ENCODE results near the gene SWI5. TPM values are rescaled to one million over a fixed set of nuclear protein-coding genes. Genes with fewer than 3 reads are reported as not detected.
"Not testable (repeated sequence)": the region's sequence is repeated elsewhere in the genome, so short reads cannot be mapped to it uniquely, and the experiment has no call there.

SWI5 gene
- total and polyA plus RNA-seq, 7 donors: 18.0 to 35.7 (median 24.1) TPM

GRCh38 chr9:128276574-128277270 is 646 bp downstream of the SWI5 start:
- 10 to 18% methylated on average over 23 of the region's 23 CpGs for WGBS, 2 donors
- H3K4me3 ChIP-seq: peak overlapping the region; percentile 68 to 93 (median 75)
- TF ChIP-seq EP300 (IDR thresholded peaks at IDR 0.05) (no peak), POLR2A (IDR thresholded peaks at IDR 0.05) (no peak), CTCF (IDR thresholded peaks at IDR 0.05) (no peak), POLR2AphosphoS5 (IDR thresholded peaks at IDR 0.05) (no peak)
- H3K4me1 ChIP-seq: peaks cover 0 to 31% (median 24%) of the 10 kb centered on the region in 4 donors
- H3K27me3 ChIP-seq: no peaks in the 10 kb centered on the region
- intact Hi-C loops (cut with DNase I): loop anchor here (5.0 kb wide), 2 partner anchors 46 to 84 kb away; partner anchors contain the start of genes CIZ1, COQ4 and TRUB2
- H3K27ac ChIP-seq: peak overlapping the region; percentile 88 to 90 (median 90)
- H3K9me3 ChIP-seq: no peaks in the 10 kb centered on the region
- peak; percentile 80 for DNase-seq
- H3K36me3 ChIP-seq: peaks cover 0 to 23% (median 5%) of the 10 kb centered on the region in 4 donors

- DNase-seq, H3K4me3 ChIP-seq, H3K27me3 ChIP-seq, H3K9me3 ChIP-seq, H3K36me3 ChIP-seq: not testable (repeated sequence)
- Histone ChIP-seq H3K27ac (peak overlapping the region in 2 of 4 donors; percentile 21 to 23), H3K4me1 (peaks cover 0 to 24% (median 17%) of the 10 kb centered on the region in 4 donors)
- intact Hi-C loops (cut with DNase I): loop anchor here (5.0 kb wide), 2 partner anchors 43 to 87 kb away; partner anchors contain the start of genes CIZ1, COQ4 and TRUB2
- 82 to 87% methylated on average over 22 of the region's 22 CpGs for WGBS, 2 donors
Observed at GRCh38 chr9:128279088-128280073, 3.3 kb downstream of the SWI5 start.

GRCh38 chr9:128280084-128280622 is 4.1 kb downstream of the SWI5 start:
- no peak for TF ChIP-seq POLR2AphosphoS5 (IDR thresholded peaks at IDR 0.05)
- no peak for TF ChIP-seq EP300 (IDR thresholded peaks at IDR 0.05)
- no peak for TF ChIP-seq POLR2A (IDR thresholded peaks at IDR 0.05)
- no peak for TF ChIP-seq CTCF (IDR thresholded peaks at IDR 0.05)
- Histone ChIP-seq H3K36me3 (peaks cover 0 to under 1% (median 0%) of the 10 kb centered on the region in 4 donors), H3K27me3 (no peaks in the 10 kb centered on the region), H3K4me1 (peaks cover 0 to 17% (median 10%) of the 10 kb centered on the region in 4 donors), H3K9me3 (no peaks in the 10 kb centered on the region), H3K27ac (no peak overlapping the region), H3K4me3 (no peak overlapping the region)
- no peak for DNase-seq
- WGBS, 2 donors: 92 to 95% methylated on average over 5 of the region's 5 CpGs
- intact Hi-C loops (cut with DNase I): no loop called here

GRCh38 chr9:128282500-128282899 is 6.4 kb downstream of the SWI5 start:
- TF ChIP-seq POLR2AphosphoS5 (IDR thresholded peaks at IDR 0.05) (no peak), EP300 (IDR thresholded peaks at IDR 0.05) (no peak), POLR2A (IDR thresholded peaks at IDR 0.05) (no peak), CTCF (IDR thresholded peaks at IDR 0.05) (no peak)

More at GRCh38 chr9:128282500-128282899, 6.4 kb downstream of the SWI5 start:
- intact Hi-C loops (cut with DNase I): no loop called here
- Histone ChIP-seq H3K36me3 (peaks cover 0 to 22% (median 7%) of the 10 kb centered on the region in 4 donors), H3K27me3 (no peaks in the 10 kb centered on the region), H3K4me3 (no peak overlapping the region), H3K4me1 (peaks cover 0 to 7% (median 1%) of the 10 kb centered on the region in 4 donors), H3K27ac (no peak overlapping the region), H3K9me3 (no peaks in the 10 kb centered on the region)
- no peak for DNase-seq
- WGBS, 2 donors: 94 to 97% methylated on average over 6 of the region's 6 CpGs
